Measurements from ENCODE around the gene C4BPA. TPM values are rescaled to one million over a fixed set of nuclear protein-coding genes. Genes with fewer than 3 reads are reported as not detected.

C4BPA gene
- total RNA-seq, 2 donors from 2014 or later = not detected

DNA sequence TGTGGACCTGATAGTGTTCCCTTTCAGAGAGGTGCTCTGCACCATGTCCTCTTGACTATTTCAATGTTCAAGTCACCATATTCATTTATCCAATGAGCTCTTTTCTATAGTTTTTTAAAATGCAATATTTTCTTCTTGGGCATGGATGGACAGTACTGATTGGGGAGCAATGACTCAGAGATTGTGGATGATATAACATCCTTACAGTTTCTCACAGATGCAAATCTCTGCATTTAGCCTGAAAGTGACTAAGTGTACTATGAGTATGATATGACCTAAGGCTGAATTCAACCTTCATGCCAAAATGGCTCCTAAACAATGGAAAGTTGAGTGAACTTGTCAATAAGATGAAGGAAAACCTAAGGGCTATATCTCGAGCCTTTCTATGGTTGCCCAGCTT, 36.5 kb downstream of the C4BPA start:
- Histone ChIP-seq H3K36me3 (no peaks in the 10 kb centered on the region), H3K4me3 (no peak overlapping the region), H3K27ac (no peak overlapping the region), H3K4me1 (replicated peaks) (no peaks in the 10 kb centered on the region), H3K9me3 (no peaks in the 10 kb centered on the region), H3K27me3 (replicated peaks; ENCODE audit: insufficient read depth) (no peaks in the 10 kb centered on the region)
- 70% methylated on average over 1 of the region's 1 CpG for WGBS
- no peak for DNase-seq (ENCODE audit: low spot score)
- intact Hi-C loops (cut with DNase I) = no loop called here
- TF ChIP-seq POLR2AphosphoS5 (IDR thresholded peaks at IDR 0.05) (no peak), POLR2A (IDR thresholded peaks at IDR 0.05) (no peak)
- TF ChIP-seq, protein P1, sequence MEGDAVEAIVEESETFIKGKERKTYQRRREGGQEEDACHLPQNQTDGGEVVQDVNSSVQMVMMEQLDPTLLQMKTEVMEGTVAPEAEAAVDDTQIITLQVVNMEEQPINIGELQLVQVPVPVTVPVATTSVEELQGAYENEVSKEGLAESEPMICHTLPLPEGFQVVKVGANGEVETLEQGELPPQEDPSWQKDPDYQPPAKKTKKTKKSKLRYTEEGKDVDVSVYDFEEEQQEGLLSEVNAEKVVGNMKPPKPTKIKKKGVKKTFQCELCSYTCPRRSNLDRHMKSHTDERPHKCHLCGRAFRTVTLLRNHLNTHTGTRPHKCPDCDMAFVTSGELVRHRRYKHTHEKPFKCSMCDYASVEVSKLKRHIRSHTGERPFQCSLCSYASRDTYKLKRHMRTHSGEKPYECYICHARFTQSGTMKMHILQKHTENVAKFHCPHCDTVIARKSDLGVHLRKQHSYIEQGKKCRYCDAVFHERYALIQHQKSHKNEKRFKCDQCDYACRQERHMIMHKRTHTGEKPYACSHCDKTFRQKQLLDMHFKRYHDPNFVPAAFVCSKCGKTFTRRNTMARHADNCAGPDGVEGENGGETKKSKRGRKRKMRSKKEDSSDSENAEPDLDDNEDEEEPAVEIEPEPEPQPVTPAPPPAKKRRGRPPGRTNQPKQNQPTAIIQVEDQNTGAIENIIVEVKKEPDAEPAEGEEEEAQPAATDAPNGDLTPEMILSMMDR (IDR thresholded peaks at IDR 0.05) = no peak

DNA sequence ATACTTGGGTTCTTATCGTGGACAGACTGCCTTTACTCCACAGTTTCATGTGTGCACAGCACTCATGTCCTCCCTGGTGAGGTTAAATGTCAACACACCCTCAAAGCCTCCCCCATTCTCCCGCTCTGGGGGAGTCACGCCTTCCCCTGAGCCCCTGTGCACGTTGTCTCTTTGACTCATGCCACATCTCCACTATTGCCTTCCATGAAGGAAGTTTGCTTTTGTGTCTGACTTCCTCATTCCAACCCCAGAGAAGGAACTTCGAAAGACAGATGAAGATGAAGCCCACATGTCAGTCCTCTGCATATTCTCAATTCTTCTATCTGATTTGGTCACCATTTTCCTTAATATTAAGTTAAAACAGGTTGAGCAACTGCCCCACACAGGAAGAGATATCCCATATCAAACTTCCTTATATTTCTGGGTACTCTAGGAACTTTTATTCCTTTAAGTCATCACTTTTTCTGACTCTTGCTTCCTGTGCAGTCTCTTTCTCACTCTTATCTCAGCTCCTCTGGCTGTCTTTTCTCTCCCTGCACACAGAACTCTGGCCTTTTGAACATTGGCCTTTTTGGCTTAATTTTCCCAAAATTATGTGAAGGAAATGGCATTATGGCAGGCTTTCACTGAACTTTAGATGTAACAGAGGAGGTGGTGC, 41.5 kb downstream of the C4BPA start:
- TF ChIP-seq, protein P1 (IDR thresholded peaks at IDR 0.05) = no peak
- TF ChIP-seq POLR2A (IDR thresholded peaks at IDR 0.05) = no peak
- no peak for TF ChIP-seq POLR2AphosphoS5 (IDR thresholded peaks at IDR 0.05)
- no peak overlapping the region for H3K27ac ChIP-seq
- H3K4me3 ChIP-seq = no peak overlapping the region
- H3K4me1 ChIP-seq (replicated peaks) = no peaks in the 10 kb centered on the region
- intact Hi-C loops (cut with DNase I) = no loop called here
- no peak for DNase-seq (ENCODE audit: low spot score)
- no peaks in the 10 kb centered on the region for H3K27me3 ChIP-seq (replicated peaks; ENCODE audit: insufficient read depth)
- 70% methylated on average over 5 of the region's 5 CpGs for WGBS
- H3K9me3 ChIP-seq = no peaks in the 10 kb centered on the region
- no peaks in the 10 kb centered on the region for H3K36me3 ChIP-seq

DNA sequence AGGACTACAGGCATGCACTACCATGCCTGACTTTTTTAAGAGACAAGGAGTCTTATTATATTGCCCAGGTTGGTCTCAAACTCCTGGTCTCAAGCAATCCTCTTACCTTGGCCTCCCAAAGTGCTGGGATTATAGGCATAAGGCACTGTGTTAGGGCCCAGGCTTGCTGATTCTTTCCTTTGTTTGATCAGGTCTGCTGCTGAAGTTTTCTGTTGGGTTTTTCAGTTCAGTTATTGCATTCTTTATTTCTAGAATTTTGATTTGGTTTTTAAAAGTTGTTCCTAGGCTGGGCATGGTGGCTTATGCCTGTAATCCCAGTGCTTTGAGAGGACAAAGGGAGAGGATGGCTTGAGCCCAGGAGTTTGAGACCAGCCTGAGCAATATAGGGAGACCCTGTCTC, 47.9 kb downstream of the C4BPA start:
- Histone ChIP-seq H3K4me1 (replicated peaks) (no peaks in the 10 kb centered on the region), H3K36me3 (no peaks in the 10 kb centered on the region), H3K27ac (no peak overlapping the region), H3K27me3 (replicated peaks; ENCODE audit: insufficient read depth) (no peaks in the 10 kb centered on the region), H3K4me3 (no peak overlapping the region), H3K9me3 (no peaks in the 10 kb centered on the region)
- no peak for DNase-seq (ENCODE audit: low spot score)
- TF ChIP-seq POLR2A (IDR thresholded peaks at IDR 0.05) = no peak
- intact Hi-C loops (cut with DNase I) = no loop called here

DNA sequence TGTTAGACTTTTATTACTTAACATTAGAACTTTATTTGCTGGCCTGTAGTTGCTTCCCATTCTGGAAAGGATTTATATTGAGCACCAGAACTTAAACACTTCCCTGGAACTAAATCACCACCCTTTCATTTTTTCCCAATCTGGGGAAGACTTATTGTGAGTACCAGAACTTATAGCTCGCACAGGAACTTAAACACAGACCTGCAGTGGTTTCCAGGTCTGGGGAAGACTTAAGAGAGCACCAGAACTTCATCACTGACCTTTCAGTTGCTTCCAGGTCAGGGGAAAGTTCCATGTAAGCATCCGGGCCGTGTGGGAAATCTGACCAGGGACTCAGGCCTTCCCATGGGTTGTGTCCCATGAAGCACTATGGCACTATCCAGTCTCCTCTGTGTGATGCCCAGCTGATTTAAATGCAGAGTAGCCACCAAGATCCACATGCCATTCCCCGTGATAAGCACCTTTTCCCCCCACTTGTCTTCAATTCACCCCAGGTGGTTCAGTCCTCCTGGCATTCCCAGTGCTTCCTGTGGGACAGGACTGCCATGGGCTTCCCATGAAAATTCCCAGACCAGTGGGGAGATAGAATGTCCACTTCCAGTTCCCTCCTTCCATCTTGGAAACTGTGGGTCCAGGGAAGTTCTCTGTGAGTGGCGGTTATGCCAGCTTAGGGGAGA, 48.9 kb downstream of the C4BPA start:
- no peaks in the 10 kb centered on the region for H3K4me1 ChIP-seq (replicated peaks)
- no peaks in the 10 kb centered on the region for H3K36me3 ChIP-seq
- H3K27me3 ChIP-seq (replicated peaks; ENCODE audit: insufficient read depth) = no peaks in the 10 kb centered on the region
- no peak for TF ChIP-seq POLR2AphosphoS5 (IDR thresholded peaks at IDR 0.05)
- no peak for TF ChIP-seq POLR2A (IDR thresholded peaks at IDR 0.05)
- no peak overlapping the region for H3K4me3 ChIP-seq
- intact Hi-C loops (cut with DNase I) = no loop called here
- no peak for DNase-seq (ENCODE audit: low spot score)
- H3K9me3 ChIP-seq = no peaks in the 10 kb centered on the region
- H3K27ac ChIP-seq = no peak overlapping the region
- 73% methylated on average over 5 of the region's 5 CpGs for WGBS

DNA sequence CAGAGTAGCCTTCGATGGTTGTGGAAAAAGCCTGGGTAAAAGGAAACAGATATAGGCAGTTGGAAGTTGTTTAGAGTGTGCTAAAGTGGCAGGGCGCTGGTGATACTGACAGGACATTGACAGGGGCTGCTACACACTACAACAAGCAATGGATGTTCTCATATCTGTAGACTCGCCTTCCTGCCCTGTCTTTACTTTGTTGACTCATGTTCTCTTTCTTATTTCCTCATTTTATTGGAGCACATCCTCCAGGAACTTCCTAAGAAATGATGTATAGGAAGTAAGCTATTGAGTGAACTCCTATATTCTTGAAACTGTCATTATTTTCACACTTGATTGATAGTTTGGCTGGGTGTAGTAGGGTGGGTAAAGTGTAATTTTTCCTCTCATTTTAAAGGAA, 51.0 kb downstream of the C4BPA start:
- H3K4me3 ChIP-seq = no peak overlapping the region
- no peaks in the 10 kb centered on the region for H3K36me3 ChIP-seq
- TF ChIP-seq POLR2A (IDR thresholded peaks at IDR 0.05) = no peak
- no peak for TF ChIP-seq POLR2AphosphoS5 (IDR thresholded peaks at IDR 0.05)
- TF ChIP-seq, protein P1 (IDR thresholded peaks at IDR 0.05) = no peak
- 59% methylated on average over 3 of the region's 3 CpGs for WGBS
- DNase-seq (ENCODE audit: low spot score) = no peak
- intact Hi-C loops (cut with DNase I) = no loop called here
- no peak overlapping the region for H3K27ac ChIP-seq
- H3K27me3 ChIP-seq (replicated peaks; ENCODE audit: insufficient read depth) = no peaks in the 10 kb centered on the region
- H3K4me1 ChIP-seq (replicated peaks) = no peaks in the 10 kb centered on the region
- H3K9me3 ChIP-seq = no peaks in the 10 kb centered on the region

DNA sequence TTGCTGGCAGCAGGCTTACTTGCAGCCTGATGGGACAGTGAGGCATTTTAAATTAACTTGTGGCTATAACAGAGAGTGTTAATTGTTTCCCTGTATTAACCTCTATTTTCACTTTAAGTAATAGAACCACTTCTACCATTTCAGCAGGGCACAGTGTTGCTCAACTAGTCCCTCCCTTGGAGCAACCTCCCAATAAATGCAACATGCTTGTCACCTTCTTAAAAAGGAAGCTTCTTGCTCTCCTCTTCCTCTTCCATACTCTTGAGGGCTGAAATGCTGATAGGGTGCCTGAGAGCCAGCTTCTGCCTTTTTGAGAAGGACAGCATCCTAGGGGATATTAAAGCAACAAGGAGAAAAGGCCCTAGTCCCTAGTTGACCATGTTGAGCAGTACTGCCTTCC, 52.1 kb downstream of the C4BPA start:
- DNase-seq (ENCODE audit: low spot score) = no peak
- intact Hi-C loops (cut with DNase I) = no loop called here
- Histone ChIP-seq H3K4me1 (replicated peaks) (no peaks in the 10 kb centered on the region), H3K27me3 (replicated peaks; ENCODE audit: insufficient read depth) (no peaks in the 10 kb centered on the region), H3K27ac (no peak overlapping the region), H3K36me3 (no peaks in the 10 kb centered on the region), H3K4me3 (no peak overlapping the region), H3K9me3 (no peaks in the 10 kb centered on the region)
- no peak for TF ChIP-seq POLR2AphosphoS5 (IDR thresholded peaks at IDR 0.05)
- TF ChIP-seq, protein P1 (IDR thresholded peaks at IDR 0.05) = no peak
- no peak for TF ChIP-seq POLR2A (IDR thresholded peaks at IDR 0.05)
